ENCODE measurements around the gene SGTB. TPM values are rescaled to one million over a fixed set of nuclear protein-coding genes. Genes with fewer than 3 reads are reported as not detected.
"Not testable (repeated sequence)": the region's sequence is repeated elsewhere in the genome, so short reads cannot be mapped to it uniquely, and the experiment has no call there.

The SGTB gene
- total and polyA plus RNA-seq, 5 donors from 2014 or later = 17.5 to 84.3 (median 23.7) TPM

- H3K9me3 ChIP-seq (ENCODE audit: control insufficient read depth in 2 of 2, low read length in 2 of 2) = no peaks in the 10 kb centered on the region
- no peaks in the 10 kb centered on the region for H3K27me3 ChIP-seq (ENCODE audit: control insufficient read depth, insufficient read depth, low read length)
- Mint-ChIP-seq H3K27me3 (no peaks in the 10 kb centered on the region), H3K27ac (no peak overlapping the region), H3K36me3 (peaks cover 37% of the 10 kb centered on the region), H3K9me3 (peaks cover 0 to 3% (median 0%) of the 10 kb centered on the region in 7 donors), H3K4me3 (no peak overlapping the region), H3K4me1 (peaks cover 17 to 27% (median 21%) of the 10 kb centered on the region in 4 donors)
- no peaks in the 10 kb centered on the region for H3K4me1 ChIP-seq (ENCODE audit: control insufficient read depth, insufficient read depth, low read length, poor library complexity, severe bottlenecking)
- peaks cover 77% of the 10 kb centered on the region for H3K36me3 ChIP-seq (ENCODE audit: control insufficient read depth, insufficient read depth, low read length)
- no peak overlapping the region for H3K27ac ChIP-seq (ENCODE audit: insufficient read depth, low read length, poor library complexity, severe bottlenecking)
- no peak overlapping the region for H3K4me3 ChIP-seq (ENCODE audit: low read depth, low read length)
- ATAC-seq (ENCODE audit: low read depth in 2 of 2) = no peak
- DNase-seq = no peak
These were observed 26.0 kb downstream of the SGTB start for GRCh38 chr5:65695896-65696295.

GRCh38 chr5:65695162-65695755, 26.6 kb downstream of the SGTB start:
- no peaks in the 10 kb centered on the region for H3K4me1 ChIP-seq (ENCODE audit: control insufficient read depth, insufficient read depth, low read length, poor library complexity, severe bottlenecking)
- peaks cover 78% of the 10 kb centered on the region for H3K36me3 ChIP-seq (ENCODE audit: control insufficient read depth, insufficient read depth, low read length)
- H3K27ac Mint-ChIP-seq = no peak overlapping the region
- DNase-seq (no peak), ATAC-seq (ENCODE audit: low read depth in 2 of 2) (no peak)
- no peak overlapping the region for H3K4me3 ChIP-seq (ENCODE audit: low read depth, low read length)
- H3K9me3 ChIP-seq (ENCODE audit: control insufficient read depth in 2 of 2, low read length in 2 of 2) = no peaks in the 10 kb centered on the region
- H3K27ac ChIP-seq (ENCODE audit: insufficient read depth, low read length, poor library complexity, severe bottlenecking) = no peak overlapping the region
- no peaks in the 10 kb centered on the region for H3K27me3 Mint-ChIP-seq
- no peak overlapping the region for H3K4me3 Mint-ChIP-seq
- no peaks in the 10 kb centered on the region for H3K27me3 ChIP-seq (ENCODE audit: control insufficient read depth, insufficient read depth, low read length)
- H3K4me1 Mint-ChIP-seq = peaks cover 22 to 31% (median 25%) of the 10 kb centered on the region in 4 donors
- peaks cover 43% of the 10 kb centered on the region for H3K36me3 Mint-ChIP-seq
- H3K9me3 Mint-ChIP-seq = peaks cover 0 to 3% (median 0%) of the 10 kb centered on the region in 7 donors

DNA sequence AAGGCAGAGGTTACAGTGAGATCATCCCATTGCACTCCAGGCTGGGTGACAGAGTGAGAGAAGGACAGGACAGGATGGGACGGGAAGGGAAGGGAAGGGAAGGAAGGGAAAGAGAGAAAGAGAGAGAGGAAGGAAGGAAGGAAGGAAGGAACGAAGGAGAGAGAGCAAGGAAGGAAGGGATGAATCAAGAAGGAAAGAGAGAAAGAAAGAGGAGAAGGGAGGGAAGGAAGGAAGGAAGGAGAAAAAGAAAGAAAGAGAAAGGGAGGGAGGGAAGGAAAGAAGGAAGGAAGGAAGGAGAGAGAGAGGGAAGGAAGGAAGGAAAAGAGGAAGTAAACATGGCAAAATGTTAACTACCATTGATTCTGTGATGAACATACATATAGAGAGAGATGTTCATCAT, 28.8 kb downstream of the SGTB start:
- peaks cover 0 to 1% (median 0%) of the 10 kb centered on the region in 7 donors for H3K9me3 Mint-ChIP-seq
- no peak overlapping the region for H3K27ac ChIP-seq (ENCODE audit: insufficient read depth, low read length, poor library complexity, severe bottlenecking)
- ATAC-seq (ENCODE audit: low read depth in 2 of 2) (no peak), DNase-seq (no peak)
- peaks cover 77% of the 10 kb centered on the region for H3K36me3 ChIP-seq (ENCODE audit: control insufficient read depth, insufficient read depth, low read length)
- no peak overlapping the region for H3K4me3 Mint-ChIP-seq
- H3K36me3 Mint-ChIP-seq = peaks cover 26% of the 10 kb centered on the region
- no peaks in the 10 kb centered on the region for H3K27me3 Mint-ChIP-seq
- H3K9me3 ChIP-seq (ENCODE audit: control insufficient read depth in 2 of 2, low read length in 2 of 2) = no peaks in the 10 kb centered on the region
- peak overlapping the region in 1 of 3 donors; percentile 77 for H3K27ac Mint-ChIP-seq
- no peak overlapping the region for H3K4me3 ChIP-seq (ENCODE audit: low read depth, low read length)
- H3K4me1 ChIP-seq (ENCODE audit: control insufficient read depth, insufficient read depth, low read length, poor library complexity, severe bottlenecking) = no peaks in the 10 kb centered on the region
- no peaks in the 10 kb centered on the region for H3K27me3 ChIP-seq (ENCODE audit: control insufficient read depth, insufficient read depth, low read length)
- peaks cover 20 to 22% (median 21%) of the 10 kb centered on the region in 4 donors for H3K4me1 Mint-ChIP-seq

DNA sequence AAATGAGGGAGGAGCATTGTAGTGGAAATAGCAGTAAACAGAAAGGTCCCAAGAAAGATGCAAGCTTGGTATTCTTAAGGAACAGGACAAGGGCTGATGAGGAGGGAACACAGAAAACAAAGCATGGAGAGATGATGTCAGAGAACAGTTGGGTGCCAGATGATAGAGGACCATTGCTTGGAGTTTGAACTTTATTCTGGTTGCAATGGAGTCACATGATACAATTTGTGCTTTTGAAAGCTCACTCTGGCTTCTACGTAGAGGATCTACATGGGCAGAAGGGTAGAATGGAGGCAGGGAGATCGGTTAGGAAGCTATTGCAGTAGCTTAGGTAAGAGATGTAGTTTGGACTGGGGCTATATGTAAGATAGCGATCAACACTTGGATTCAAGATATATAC, 39.8 kb downstream of the SGTB start:
- Mint-ChIP-seq H3K27ac (peak overlapping the region in 2 of 3 donors; percentile 0 to 20), H3K4me1 (peaks cover 53 to 71% (median 59%) of the 10 kb centered on the region in 4 donors)

GRCh38 chr5:65676056-65676455, 45.9 kb downstream of the SGTB start:
- peaks cover 84% of the 10 kb centered on the region for H3K36me3 ChIP-seq (ENCODE audit: control insufficient read depth, insufficient read depth, low read length)
- Mint-ChIP-seq H3K36me3 (peaks cover 76% of the 10 kb centered on the region), H3K4me1 (peaks cover 42 to 62% (median 56%) of the 10 kb centered on the region in 4 donors), H3K4me3 (peak overlapping the region in 1 of 4 donors; percentile 10), H3K27ac (peak overlapping the region; percentile 61 to 81 (median 76))
- not testable (repeated sequence) for H3K9me3 Mint-ChIP-seq; H3K27me3 ChIP-seq (ENCODE audit: control insufficient read depth, insufficient read depth, low read length); ATAC-seq (ENCODE audit: low read depth in 2 of 2); H3K27me3 Mint-ChIP-seq; H3K4me3 ChIP-seq (ENCODE audit: low read depth, low read length); H3K27ac ChIP-seq (ENCODE audit: insufficient read depth, low read length, poor library complexity, severe bottlenecking); H3K4me1 ChIP-seq (ENCODE audit: control insufficient read depth, insufficient read depth, low read length, poor library complexity, severe bottlenecking); H3K9me3 ChIP-seq (ENCODE audit: control insufficient read depth in 2 of 2, low read length in 2 of 2); DNase-seq

More for the DNA sequence above, 39.8 kb downstream of the SGTB start:
- peaks cover 0 to 2% (median 0%) of the 10 kb centered on the region in 7 donors for H3K9me3 Mint-ChIP-seq
- peaks cover 67% of the 10 kb centered on the region for H3K36me3 Mint-ChIP-seq
- H3K27ac ChIP-seq (ENCODE audit: insufficient read depth, low read length, poor library complexity, severe bottlenecking) = no peak overlapping the region
- ATAC-seq (ENCODE audit: low read depth in 2 of 2) = no peak
- H3K4me3 Mint-ChIP-seq = no peak overlapping the region
- H3K36me3 ChIP-seq (ENCODE audit: control insufficient read depth, insufficient read depth, low read length) = peaks cover 85% of the 10 kb centered on the region
- peaks cover 5% of the 10 kb centered on the region for H3K4me1 ChIP-seq (ENCODE audit: control insufficient read depth, insufficient read depth, low read length, poor library complexity, severe bottlenecking)
- no peaks in the 10 kb centered on the region for H3K27me3 Mint-ChIP-seq
- no peaks in the 10 kb centered on the region for H3K9me3 ChIP-seq (ENCODE audit: control insufficient read depth in 2 of 2, low read length in 2 of 2)
- DNase-seq = no peak
- no peak overlapping the region for H3K4me3 ChIP-seq (ENCODE audit: low read depth, low read length)
- no peaks in the 10 kb centered on the region for H3K27me3 ChIP-seq (ENCODE audit: control insufficient read depth, insufficient read depth, low read length)

DNA sequence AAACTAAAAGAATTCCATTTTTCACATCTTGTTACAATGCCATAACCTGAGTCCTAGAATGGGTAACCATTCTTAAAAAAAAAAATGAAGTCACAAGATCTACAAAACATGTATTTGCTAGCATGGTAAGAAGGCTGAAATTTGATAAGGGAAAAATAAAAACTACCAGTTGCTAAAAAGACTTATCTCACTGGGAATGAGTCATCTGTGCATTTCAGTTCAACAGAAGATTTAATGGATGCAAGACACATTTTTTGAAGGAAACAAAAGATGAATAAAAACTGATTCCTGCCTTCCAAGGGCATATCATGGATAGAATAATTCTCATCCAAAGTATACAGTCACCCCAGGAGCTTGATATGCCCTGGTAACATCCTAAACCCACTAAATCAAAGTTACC, 47.2 kb downstream of the SGTB start:
- H3K27me3 Mint-ChIP-seq = no peaks in the 10 kb centered on the region
- Histone ChIP-seq H3K27ac (ENCODE audit: insufficient read depth, low read length, poor library complexity, severe bottlenecking) (no peak overlapping the region), H3K36me3 (ENCODE audit: control insufficient read depth, insufficient read depth, low read length) (peaks cover 84% of the 10 kb centered on the region), H3K9me3 (ENCODE audit: control insufficient read depth in 2 of 2, low read length in 2 of 2) (no peaks in the 10 kb centered on the region), H3K4me1 (ENCODE audit: control insufficient read depth, insufficient read depth, low read length, poor library complexity, severe bottlenecking) (peaks cover 5% of the 10 kb centered on the region), H3K4me3 (ENCODE audit: low read depth, low read length) (no peak overlapping the region), H3K27me3 (ENCODE audit: control insufficient read depth, insufficient read depth, low read length) (no peaks in the 10 kb centered on the region)
- peaks cover 78% of the 10 kb centered on the region for H3K36me3 Mint-ChIP-seq
- no peak for DNase-seq
- H3K27ac Mint-ChIP-seq = peak overlapping the region; percentile 48 to 80 (median 58)
- no peak overlapping the region for H3K4me3 Mint-ChIP-seq
- H3K9me3 Mint-ChIP-seq = peaks cover 0 to 2% (median 0%) of the 10 kb centered on the region in 7 donors
- no peak for ATAC-seq (ENCODE audit: low read depth in 2 of 2)
- H3K4me1 Mint-ChIP-seq = peaks cover 39 to 49% (median 44%) of the 10 kb centered on the region in 4 donors

GRCh38 chr5:65672796-65673195, 49.1 kb downstream of the SGTB start:
- Mint-ChIP-seq H3K36me3 (peaks cover 66% of the 10 kb centered on the region), H3K27ac (peak overlapping the region in 1 of 3 donors; percentile 75), H3K27me3 (no peaks in the 10 kb centered on the region), H3K4me3 (no peak overlapping the region), H3K4me1 (peaks cover 23 to 31% (median 28%) of the 10 kb centered on the region in 4 donors), H3K9me3 (peaks cover 0 to under 1% (median 0%) of the 10 kb centered on the region in 7 donors)
- Histone ChIP-seq H3K9me3 (ENCODE audit: control insufficient read depth in 2 of 2, low read length in 2 of 2) (no peaks in the 10 kb centered on the region), H3K27me3 (ENCODE audit: control insufficient read depth, insufficient read depth, low read length) (no peaks in the 10 kb centered on the region), H3K36me3 (ENCODE audit: control insufficient read depth, insufficient read depth, low read length) (peaks cover 78% of the 10 kb centered on the region), H3K4me3 (ENCODE audit: low read depth, low read length) (no peak overlapping the region), H3K4me1 (ENCODE audit: control insufficient read depth, insufficient read depth, low read length, poor library complexity, severe bottlenecking) (no peaks in the 10 kb centered on the region), H3K27ac (ENCODE audit: insufficient read depth, low read length, poor library complexity, severe bottlenecking) (no peak overlapping the region)
- ATAC-seq (ENCODE audit: low read depth in 2 of 2) (no peak), DNase-seq (no peak)

DNA sequence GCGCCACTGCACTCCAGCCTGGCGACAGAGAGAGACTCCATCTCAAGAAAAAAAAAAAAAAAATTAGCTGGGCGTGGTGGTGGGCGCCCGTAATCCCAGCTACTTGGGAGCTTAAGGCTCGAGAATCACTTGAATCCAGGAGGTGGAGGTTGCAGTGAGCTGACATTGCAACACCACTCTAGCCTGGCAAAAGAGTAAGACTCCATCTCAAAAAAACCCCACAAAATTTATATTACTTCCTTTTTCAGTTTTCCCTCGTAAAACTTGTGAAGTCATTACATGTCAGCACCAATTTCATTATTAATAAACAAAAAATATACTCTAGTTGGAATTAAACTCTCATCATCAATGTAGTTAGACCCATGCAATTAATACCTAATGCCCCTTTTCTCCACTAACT, 53.2 kb downstream of the SGTB start:
- no peak overlapping the region for H3K4me3 ChIP-seq (ENCODE audit: low read depth, low read length)
- H3K9me3 Mint-ChIP-seq = no peaks in the 10 kb centered on the region
- H3K27me3 ChIP-seq (ENCODE audit: control insufficient read depth, insufficient read depth, low read length) = no peaks in the 10 kb centered on the region
- DNase-seq (no peak), ATAC-seq (ENCODE audit: low read depth in 2 of 2) (no peak)
- H3K4me1 Mint-ChIP-seq = peaks cover 0 to 6% (median 4%) of the 10 kb centered on the region in 4 donors
- no peak overlapping the region for H3K27ac ChIP-seq (ENCODE audit: insufficient read depth, low read length, poor library complexity, severe bottlenecking)
- H3K36me3 Mint-ChIP-seq = peaks cover 41% of the 10 kb centered on the region
- no peaks in the 10 kb centered on the region for H3K27me3 Mint-ChIP-seq
- no peak overlapping the region for H3K4me3 Mint-ChIP-seq
- no peak overlapping the region for H3K27ac Mint-ChIP-seq
- peaks cover 72% of the 10 kb centered on the region for H3K36me3 ChIP-seq (ENCODE audit: control insufficient read depth, insufficient read depth, low read length)
- no peaks in the 10 kb centered on the region for H3K9me3 ChIP-seq (ENCODE audit: control insufficient read depth in 2 of 2, low read length in 2 of 2)
- H3K4me1 ChIP-seq (ENCODE audit: control insufficient read depth, insufficient read depth, low read length, poor library complexity, severe bottlenecking) = no peaks in the 10 kb centered on the region

Measured in CD4-positive, CD25-positive, alpha-beta regulatory T cell (primary cell).